Measurements from ENCODE around the gene CD74. TPM values are rescaled to one million over a fixed set of nuclear protein-coding genes. Genes with fewer than 3 reads are reported as not detected.

The CD74 gene
- total RNA-seq, 1 donor from 2014 or later, result 24.9 TPM

DNA sequence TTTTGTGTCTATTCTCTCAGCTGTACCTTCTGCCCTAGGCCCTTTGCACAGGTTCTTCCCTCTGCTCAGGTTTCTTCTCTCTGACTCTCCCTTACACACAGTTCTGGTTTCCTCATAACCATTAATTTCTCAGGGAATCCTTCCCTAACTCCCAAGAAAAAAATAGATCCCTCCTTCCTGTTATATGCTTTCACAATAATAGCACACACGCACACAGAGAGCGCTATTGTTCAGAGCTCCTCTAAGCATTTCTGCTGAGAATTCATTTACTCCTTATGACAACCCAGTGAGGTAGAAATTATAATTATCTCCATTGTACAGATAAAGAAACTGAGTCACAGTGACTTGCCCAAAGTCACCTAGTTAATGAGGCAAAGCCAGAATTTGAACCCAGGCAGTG, 56.9 kb downstream of the CD74 start:
- TF ChIP-seq, protein P1, sequence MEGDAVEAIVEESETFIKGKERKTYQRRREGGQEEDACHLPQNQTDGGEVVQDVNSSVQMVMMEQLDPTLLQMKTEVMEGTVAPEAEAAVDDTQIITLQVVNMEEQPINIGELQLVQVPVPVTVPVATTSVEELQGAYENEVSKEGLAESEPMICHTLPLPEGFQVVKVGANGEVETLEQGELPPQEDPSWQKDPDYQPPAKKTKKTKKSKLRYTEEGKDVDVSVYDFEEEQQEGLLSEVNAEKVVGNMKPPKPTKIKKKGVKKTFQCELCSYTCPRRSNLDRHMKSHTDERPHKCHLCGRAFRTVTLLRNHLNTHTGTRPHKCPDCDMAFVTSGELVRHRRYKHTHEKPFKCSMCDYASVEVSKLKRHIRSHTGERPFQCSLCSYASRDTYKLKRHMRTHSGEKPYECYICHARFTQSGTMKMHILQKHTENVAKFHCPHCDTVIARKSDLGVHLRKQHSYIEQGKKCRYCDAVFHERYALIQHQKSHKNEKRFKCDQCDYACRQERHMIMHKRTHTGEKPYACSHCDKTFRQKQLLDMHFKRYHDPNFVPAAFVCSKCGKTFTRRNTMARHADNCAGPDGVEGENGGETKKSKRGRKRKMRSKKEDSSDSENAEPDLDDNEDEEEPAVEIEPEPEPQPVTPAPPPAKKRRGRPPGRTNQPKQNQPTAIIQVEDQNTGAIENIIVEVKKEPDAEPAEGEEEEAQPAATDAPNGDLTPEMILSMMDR (conservative IDR thresholded peaks at IDR 0.05), result no peak
- Mint-ChIP-seq H3K27me3 (peaks cover 4% of the 10 kb centered on the region), H3K4me3 (peak overlapping the region; percentile 37), H3K4me1 (ENCODE audit: unreplicated experiment) (peaks cover 30% of the 10 kb centered on the region), H3K9me3 (no peaks in the 10 kb centered on the region), H3K36me3 (no peaks in the 10 kb centered on the region), H3K27ac (no peak overlapping the region)
- DNase-seq (ENCODE audit: extremely low spot score, unreplicated experiment), result no peak

- no peaks in the 10 kb centered on the region for H3K9me3 Mint-ChIP-seq
- no peak overlapping the region for H3K4me3 Mint-ChIP-seq
- no peak for DNase-seq (ENCODE audit: extremely low spot score, unreplicated experiment)
- no peak overlapping the region for H3K27ac Mint-ChIP-seq
- TF ChIP-seq, protein P1 (conservative IDR thresholded peaks at IDR 0.05), result peak; percentile 21
- no peaks in the 10 kb centered on the region for H3K36me3 Mint-ChIP-seq
- peaks cover 31% of the 10 kb centered on the region for H3K4me1 Mint-ChIP-seq (ENCODE audit: unreplicated experiment)
- H3K27me3 Mint-ChIP-seq, result peaks cover 4% of the 10 kb centered on the region
Measured at GRCh38 chr5:150353032-150353675, 59.6 kb downstream of the CD74 start.

- Mint-ChIP-seq H3K4me3 (no peak overlapping the region), H3K4me1 (ENCODE audit: unreplicated experiment) (peaks cover 36% of the 10 kb centered on the region), H3K36me3 (no peaks in the 10 kb centered on the region), H3K9me3 (no peaks in the 10 kb centered on the region), H3K27ac (no peak overlapping the region), H3K27me3 (peaks cover 4% of the 10 kb centered on the region)
- TF ChIP-seq, protein P1 (conservative IDR thresholded peaks at IDR 0.05), result no peak
- DNase-seq (ENCODE audit: extremely low spot score, unreplicated experiment), result no peak
Measured at GRCh38 chr5:150352244-150353031, 60.3 kb downstream of the CD74 start.

Other genes with a start within 250 kb of the CD74 start
- gene CDX1, start 246.1 kb downstream of the CD74 start, total RNA-seq (ENCODE audit: low replicate concordance), result 5.0 and 13.4 TPM in 2 replicates
- 0.10 and 0.38 TPM in 2 replicates for gene SLC6A7, start 222.8 kb downstream of the CD74 start, total RNA-seq (ENCODE audit: low replicate concordance)
- gene CAMK2A, start 123.1 kb downstream of the CD74 start, total RNA-seq (ENCODE audit: low replicate concordance), result 0.26 and 3.7 TPM in 2 replicates
- 1.4 and 4.6 TPM in 2 replicates for gene ARSI, start 110.0 kb downstream of the CD74 start, total RNA-seq (ENCODE audit: low replicate concordance)
- 42.6 and 65.3 TPM in 2 replicates for gene TCOF1, start 55.2 kb downstream of the CD74 start, total RNA-seq (ENCODE audit: low replicate concordance)
- 2,469 and 2,543 TPM in 2 replicates for gene RPS14, start 36.8 kb upstream of the CD74 start, total RNA-seq (ENCODE audit: low replicate concordance)
- gene NDST1, start 95.2 kb upstream of the CD74 start, total RNA-seq (ENCODE audit: low replicate concordance), result 96.5 and 101 TPM in 2 replicates
- gene SYNPO, start 227.8 kb upstream of the CD74 start, total RNA-seq (ENCODE audit: low replicate concordance), result 2.8 and 24.5 TPM in 2 replicates
- 0.17 and 6.1 TPM in 2 replicates for gene MYOZ3, start 248.3 kb upstream of the CD74 start, total RNA-seq (ENCODE audit: low replicate concordance)